Measurements from ENCODE around the gene DUSP2. TPM values are rescaled to one million over a fixed set of nuclear protein-coding genes. Genes with fewer than 3 reads are reported as not detected.

The DUSP2 gene
- total and polyA plus RNA-seq, 8 donors, result 3.6 to 9.4 (median 6.0) TPM

GRCh38 chr2:96113367-96113677, 31.9 kb downstream of the DUSP2 start:
- no peak overlapping the region for H3K27ac ChIP-seq
- no peaks in the 10 kb centered on the region for H3K9me3 ChIP-seq
- peaks cover 18 to 32% (median 25%) of the 10 kb centered on the region in 4 donors for H3K4me1 ChIP-seq
- no peak for DNase-seq
- intact Hi-C loops (cut with DNase I; ENCODE audit: low total_unique reads), result no loop called here
- H3K27me3 ChIP-seq, result peaks cover 5 to 49% (median 26%) of the 10 kb centered on the region in 3 donors
- 80 to 91% (median 89%) methylated on average over 7 of the region's 7 CpGs for WGBS, 5 donors
- no peaks in the 10 kb centered on the region for H3K36me3 ChIP-seq
- TF ChIP-seq CTCF (IDR thresholded peaks at IDR 0.05), result no peak
- TF ChIP-seq POLR2A (IDR thresholded peaks at IDR 0.05), result no peak
- no peak for TF ChIP-seq POLR2AphosphoS5 (IDR thresholded peaks at IDR 0.05)
- no peak for TF ChIP-seq EP300 (IDR thresholded peaks at IDR 0.05)
- no peak overlapping the region for H3K4me3 ChIP-seq

GRCh38 chr2:96112501-96113366, 32.5 kb downstream of the DUSP2 start:
- TF ChIP-seq CTCF (IDR thresholded peaks at IDR 0.05) (no peak), EP300 (IDR thresholded peaks at IDR 0.05) (no peak), POLR2AphosphoS5 (IDR thresholded peaks at IDR 0.05) (no peak), POLR2A (IDR thresholded peaks at IDR 0.05) (no peak)
- intact Hi-C loops (cut with DNase I; ENCODE audit: low total_unique reads), result no loop called here
- no peaks in the 10 kb centered on the region for H3K9me3 ChIP-seq
- no peak overlapping the region for H3K4me3 ChIP-seq
- no peak for DNase-seq
- WGBS, 5 donors, result 86 to 98% (median 91%) methylated on average over 9 of the region's 9 CpGs
- H3K36me3 ChIP-seq, result no peaks in the 10 kb centered on the region
- H3K27me3 ChIP-seq, result peaks cover 0 to 48% (median 20%) of the 10 kb centered on the region in 3 donors
- H3K4me1 ChIP-seq, result peaks cover 18 to 34% (median 26%) of the 10 kb centered on the region in 4 donors
- H3K27ac ChIP-seq, result no peak overlapping the region

- 79 to 90% (median 89%) methylated on average over 5 to 7 of the region's 7 CpGs for WGBS, 5 donors
These were observed 33.3 kb downstream of the DUSP2 start for GRCh38 chr2:96111823-96112500.

More at GRCh38 chr2:96111823-96112500, 33.3 kb downstream of the DUSP2 start:
- Histone ChIP-seq H3K4me1 (peaks cover 13 to 30% (median 19%) of the 10 kb centered on the region in 4 donors), H3K9me3 (no peaks in the 10 kb centered on the region), H3K4me3 (no peak overlapping the region), H3K27ac (no peak overlapping the region), H3K36me3 (no peaks in the 10 kb centered on the region), H3K27me3 (peaks cover 0 to 40% (median 16%) of the 10 kb centered on the region in 3 donors)
- intact Hi-C loops (cut with DNase I; ENCODE audit: low total_unique reads), result no loop called here
- no peak for DNase-seq
- TF ChIP-seq POLR2AphosphoS5 (IDR thresholded peaks at IDR 0.05) (no peak), POLR2A (IDR thresholded peaks at IDR 0.05) (no peak), CTCF (IDR thresholded peaks at IDR 0.05) (no peak), EP300 (IDR thresholded peaks at IDR 0.05) (no peak)
